ENCODE results near the gene HLA-DQB2.
A peak's percentile ranks its signal among the peaks of the same experiment; 100 is the strongest.
"Not testable (repeated sequence)": the region's sequence is repeated elsewhere in the genome, so short reads cannot be mapped to it uniquely, and the experiment has no call there.

HLA-DQB2 gene

GRCh38 chr6:32774426-32774825, 11.1 kb upstream of the HLA-DQB2 start:
- Mint-ChIP-seq H3K27ac (no peak overlapping the region), H3K4me1 (no peaks in the 10 kb centered on the region), H3K4me3 (no peak overlapping the region), H3K27me3 (peaks cover 22% of the 10 kb centered on the region), H3K9me3 (no peaks in the 10 kb centered on the region)
- DNase-seq = no peak
- ATAC-seq = no peak

GRCh38 chr6:32772656-32773055, 9.3 kb upstream of the HLA-DQB2 start:
- ATAC-seq (no peak), DNase-seq (no peak)
- Mint-ChIP-seq H3K4me3 (no peak overlapping the region), H3K27me3 (peaks cover 31% of the 10 kb centered on the region), H3K27ac (no peak overlapping the region), H3K4me1 (no peaks in the 10 kb centered on the region), H3K9me3 (no peaks in the 10 kb centered on the region)

GRCh38 chr6:32764048-32764447, 716 bp upstream of the HLA-DQB2 start:
- DNase-seq (no peak), ATAC-seq (no peak)
- Mint-ChIP-seq H3K9me3 (no peaks in the 10 kb centered on the region), H3K27me3 (peaks cover 61% of the 10 kb centered on the region), H3K27ac (no peak overlapping the region), H3K4me3 (no peak overlapping the region), H3K4me1 (no peaks in the 10 kb centered on the region)

- DNase-seq = no peak
- ATAC-seq = no peak
- Mint-ChIP-seq H3K27ac (no peak overlapping the region), H3K27me3 (peaks cover 44% of the 10 kb centered on the region), H3K9me3 (no peaks in the 10 kb centered on the region), H3K4me3 (no peak overlapping the region), H3K4me1 (no peaks in the 10 kb centered on the region)
Measured at GRCh38 chr6:32761548-32761947, 1.8 kb downstream of the HLA-DQB2 start.

GRCh38 chr6:32761072-32761471, 2.3 kb downstream of the HLA-DQB2 start:
- no peaks in the 10 kb centered on the region for H3K4me1 Mint-ChIP-seq
- peaks cover 39% of the 10 kb centered on the region for H3K27me3 Mint-ChIP-seq
- ATAC-seq (no peak), DNase-seq (no peak)
- no peak overlapping the region for H3K27ac Mint-ChIP-seq
- H3K4me3 Mint-ChIP-seq = no peak overlapping the region
- H3K9me3 Mint-ChIP-seq = no peaks in the 10 kb centered on the region

GRCh38 chr6:32759669-32760068, 3.7 kb downstream of the HLA-DQB2 start:
- H3K4me3 Mint-ChIP-seq = no peak overlapping the region
- H3K4me1 Mint-ChIP-seq = no peaks in the 10 kb centered on the region
- no peak for ATAC-seq
- H3K27ac Mint-ChIP-seq = no peak overlapping the region
- peaks cover 36% of the 10 kb centered on the region for H3K27me3 Mint-ChIP-seq
- no peak for DNase-seq
- H3K9me3 Mint-ChIP-seq = no peaks in the 10 kb centered on the region

GRCh38 chr6:32752580-32752979, 10.8 kb downstream of the HLA-DQB2 start:
- Mint-ChIP-seq H3K9me3 (no peaks in the 10 kb centered on the region), H3K4me3 (no peak overlapping the region), H3K4me1 (no peaks in the 10 kb centered on the region), H3K27ac (no peak overlapping the region), H3K27me3 (peaks cover 25% of the 10 kb centered on the region)
- no peak for ATAC-seq
- no peak for DNase-seq

GRCh38 chr6:32745649-32746048, 17.7 kb downstream of the HLA-DQB2 start:
- peaks cover 38% of the 10 kb centered on the region for H3K27me3 Mint-ChIP-seq
- DNase-seq, H3K27ac Mint-ChIP-seq, H3K4me3 Mint-ChIP-seq, ATAC-seq, H3K9me3 Mint-ChIP-seq, H3K4me1 Mint-ChIP-seq: not testable (repeated sequence)

- DNase-seq = no peak
- no peak overlapping the region for H3K27ac Mint-ChIP-seq
- no peak for ATAC-seq
- no peak overlapping the region for H3K4me3 Mint-ChIP-seq
- H3K9me3 Mint-ChIP-seq = no peaks in the 10 kb centered on the region
- H3K4me1 Mint-ChIP-seq = no peaks in the 10 kb centered on the region
- H3K27me3 Mint-ChIP-seq = peaks cover 40% of the 10 kb centered on the region
Measured at GRCh38 chr6:32744776-32745175, 18.6 kb downstream of the HLA-DQB2 start.

GRCh38 chr6:32742374-32742773, 21.0 kb downstream of the HLA-DQB2 start:
- DNase-seq = no peak
- Mint-ChIP-seq H3K27me3 (peaks cover 52% of the 10 kb centered on the region), H3K9me3 (no peaks in the 10 kb centered on the region), H3K4me3 (no peak overlapping the region), H3K4me1 (peaks cover 9% of the 10 kb centered on the region), H3K27ac (no peak overlapping the region)
- ATAC-seq = no peak

GRCh38 chr6:32741031-32741960, 22.0 kb downstream of the HLA-DQB2 start, which contains the start of gene HLA-DQA2:
HLA-DQA2 (plus strand) TSS chr6:32741391; CDS start chr6:32741444, 53 bp downstream.
- H3K4me1 Mint-ChIP-seq = peaks cover 9% of the 10 kb centered on the region
- no peak within 1 kb of the TSS for H3K27ac Mint-ChIP-seq
- no peak for DNase-seq
- no peaks in the 10 kb centered on the region for H3K9me3 Mint-ChIP-seq
- no peak within 1 kb of the TSS for H3K4me3 Mint-ChIP-seq
- peaks cover 51% of the 10 kb centered on the region for H3K27me3 Mint-ChIP-seq
- ATAC-seq = no peak

GRCh38 chr6:32738126-32738525, 25.2 kb downstream of the HLA-DQB2 start:
- Mint-ChIP-seq H3K4me3 (no peak overlapping the region), H3K4me1 (peaks cover 9% of the 10 kb centered on the region), H3K9me3 (peaks cover 0 to 5% of the 10 kb centered on the region in 2 donors), H3K27me3 (peaks cover 45% of the 10 kb centered on the region), H3K27ac (no peak overlapping the region)
- no peak for ATAC-seq
- DNase-seq = no peak

GRCh38 chr6:32718879-32719278, 44.5 kb downstream of the HLA-DQB2 start:
- DNase-seq (no peak), ATAC-seq (peak; percentile 69)
- Mint-ChIP-seq H3K4me3 (no peak overlapping the region), H3K4me1 (no peaks in the 10 kb centered on the region), H3K27ac (no peak overlapping the region), H3K9me3 (no peaks in the 10 kb centered on the region), H3K27me3 (peaks cover 34% of the 10 kb centered on the region)

GRCh38 chr6:32716396-32716795, 46.9 kb downstream of the HLA-DQB2 start:
- Mint-ChIP-seq H3K9me3 (no peaks in the 10 kb centered on the region), H3K27me3 (peaks cover 23% of the 10 kb centered on the region), H3K4me3 (no peak overlapping the region), H3K4me1 (no peaks in the 10 kb centered on the region), H3K27ac (no peak overlapping the region)
- DNase-seq (no peak), ATAC-seq (no peak)

- Mint-ChIP-seq H3K4me1 (no peaks in the 10 kb centered on the region), H3K4me3 (no peak overlapping the region), H3K27me3 (peaks cover 8% of the 10 kb centered on the region), H3K27ac (no peak overlapping the region), H3K9me3 (no peaks in the 10 kb centered on the region)
- ATAC-seq (no peak), DNase-seq (no peak)
Measured at GRCh38 chr6:32713241-32713640, 50.1 kb downstream of the HLA-DQB2 start.

GRCh38 chr6:32709625-32710024, 53.7 kb downstream of the HLA-DQB2 start:
- Mint-ChIP-seq H3K9me3 (peaks cover 0 to 7% of the 10 kb centered on the region in 2 donors), H3K27me3 (no peaks in the 10 kb centered on the region), H3K4me3 (no peak overlapping the region), H3K27ac (no peak overlapping the region), H3K4me1 (no peaks in the 10 kb centered on the region)
- DNase-seq (no peak), ATAC-seq (no peak)

Measured in stimulated activated naive CD8-positive, alpha-beta T cell treated with anti-CD3 and anti-CD28 coated beads, Interleukin-15, amount 100 ng/mL, for 72 hours (primary cell).